Mucosa of descending colon (tissue), 3 donors: Measurements from ENCODE around the gene DCLK1. TPM values are rescaled to one million over a fixed set of nuclear protein-coding genes. Genes with fewer than 3 reads are reported as not detected.

Experiments used
- ATAC-seq: fragments of 200-7000 bp; cut with Tn5 transposase; one replicate; pipeline ENCODE4 v1.9.1; 2020; ENCODE audit warnings: mild to moderate bottlenecking, moderate library complexity
- DNase-seq, 3 donors: peaks; one replicate each; pipeline ENCODE4 v3.0.0-alpha.2; 2020
- H3K36me3 ChIP-seq: fragments of 200-600 bp; one replicate; pipeline ENCODE4 v1.8.0; 2021; ENCODE audit warnings: low read depth, mild to moderate bottlenecking
- H3K4me1 ChIP-seq: fragments of 200-600 bp; one replicate; pipeline ENCODE4 v1.8.0; 2021; ENCODE audit warnings: low read depth, mild to moderate bottlenecking
- H3K4me3 ChIP-seq: fragments of 200-600 bp; one replicate; pipeline ENCODE4 v1.8.0; 2021; ENCODE audit warnings: mild to moderate bottlenecking
- H3K9me3 ChIP-seq: fragments of 200-600 bp; one replicate; pipeline ENCODE4 v1.8.0; 2021; ENCODE audit warnings: mild to moderate bottlenecking
- CTCF ChIP-seq: fragments of 200-600 bp; IDR thresholded peaks from one replicate; pipeline ENCODE4 v1.8.0; 2022; ENCODE audit warnings: antibody characterized with exemption, mild to moderate bottlenecking
- intact Hi-C, 2 donors: fragments of 100-400 bp; cut with DNase I in 1 of 2; cut with micrococcal nuclease in 1 of 2; formaldehyde crosslinking; loops; one replicate each; pipeline versions ENCODE4 v1.11.0 to v1.11.1; 2022; cut with DNase I, micrococcal nuclease
- total RNA-seq, 3 donors: library from RNA; stranded (reverse); fragmentation: NEBNext Ultra II Directional in 2 of 3; extraction: Animal tissue kit (Norgen Biotek cat#: 25700) in 2 of 3; gene quantifications; one replicate each; pipeline versions ENCODE4 v1.2.1 to v1.2.4, GENCODE V29; 2021 to 2023
- donor health status: DM: no; HTN: no; CAD: no; lungs with moderate emphysema.
- donor health status: DM: no; HTN: no; CAD: no.
- donor health status: DM: no; HTN: yes; CAD: no.

DCLK1 gene
- total RNA-seq, 3 donors from 2014 or later, result 2.6 to 17.9 (median 12.7) TPM

DNA sequence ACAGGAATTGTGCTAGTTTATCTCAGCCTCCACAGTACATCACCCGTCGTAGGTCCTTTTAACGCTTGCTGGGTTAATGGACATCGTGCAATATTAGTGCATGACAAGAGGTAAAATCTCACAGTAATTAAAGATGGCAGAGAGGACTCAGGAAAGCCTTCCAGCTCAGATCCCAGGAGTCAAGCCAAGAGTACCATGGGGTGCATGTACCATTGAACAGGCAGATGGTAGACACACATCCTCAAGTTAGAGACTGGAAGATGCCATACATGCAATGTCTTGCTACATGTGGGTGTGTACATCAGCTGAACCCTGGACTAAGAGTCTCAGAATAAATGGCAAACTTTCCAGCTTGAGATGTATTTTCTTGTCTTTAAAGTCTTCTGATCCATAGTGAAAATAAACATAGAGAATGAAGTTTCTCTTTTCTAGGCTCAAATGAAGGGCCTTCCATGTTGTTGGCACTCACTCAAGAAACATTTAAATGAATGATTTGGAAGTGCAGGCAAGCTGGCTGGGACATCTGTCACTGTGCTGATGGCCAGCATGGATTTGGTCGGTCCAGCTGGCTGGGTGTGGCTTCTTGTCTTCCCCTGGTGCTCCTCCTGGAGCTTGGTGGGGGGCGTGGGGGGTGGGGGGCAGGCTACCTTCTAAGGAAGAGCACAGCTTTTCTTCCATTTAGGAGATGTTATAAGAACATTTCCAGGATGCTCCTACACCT lies 363.8 kb downstream of the DCLK1 start:
- intact Hi-C loops, result no loop called here
- no peaks in the 10 kb centered on the region for H3K36me3 ChIP-seq
- DNase-seq, result no peak

GRCh38 chr13:35766663-35767062 lies 364.5 kb downstream of the DCLK1 start:
- no peak for ATAC-seq
- TF ChIP-seq CTCF, result no peak
- intact Hi-C loops, result no loop called here

More for the DNA sequence above, 363.8 kb downstream of the DCLK1 start:
- Histone ChIP-seq H3K4me3 (no peak overlapping the region), H3K4me1 (no peaks in the 10 kb centered on the region), H3K9me3 (no peaks in the 10 kb centered on the region)
- TF ChIP-seq CTCF, result no peak
- ATAC-seq, result no peak

DNA sequence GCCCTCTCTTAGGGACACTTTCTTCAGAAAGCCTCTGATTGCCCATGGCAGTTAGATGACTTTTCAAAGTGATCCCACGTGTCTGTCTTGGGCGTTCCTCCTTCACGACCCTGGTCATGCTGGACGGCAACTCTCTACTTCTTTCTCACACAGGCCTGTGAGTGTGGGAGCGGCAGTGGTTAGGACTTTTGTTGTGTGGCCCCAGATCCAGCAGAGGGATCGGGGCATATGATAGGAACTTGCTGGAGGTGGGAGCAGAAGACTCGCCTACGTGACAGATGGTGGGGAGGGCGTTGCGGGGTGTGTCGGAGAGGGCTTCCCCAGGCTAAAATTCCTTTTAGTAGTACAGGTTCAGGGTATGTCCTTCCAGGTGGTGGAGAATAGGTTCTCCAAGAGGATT lies 365.2 kb downstream of the DCLK1 start:
- Histone ChIP-seq H3K36me3 (no peaks in the 10 kb centered on the region), H3K4me3 (no peak overlapping the region), H3K4me1 (no peaks in the 10 kb centered on the region), H3K9me3 (no peaks in the 10 kb centered on the region)
- no peak for TF ChIP-seq CTCF
- no peak for DNase-seq
- no peak for ATAC-seq
- intact Hi-C loops, result no loop called here

More at GRCh38 chr13:35766663-35767062, 364.5 kb downstream of the DCLK1 start:
- no peaks in the 10 kb centered on the region for H3K36me3 ChIP-seq
- no peaks in the 10 kb centered on the region for H3K4me1 ChIP-seq
- H3K9me3 ChIP-seq, result no peaks in the 10 kb centered on the region
- no peak overlapping the region for H3K4me3 ChIP-seq
- no peak for DNase-seq

DNA sequence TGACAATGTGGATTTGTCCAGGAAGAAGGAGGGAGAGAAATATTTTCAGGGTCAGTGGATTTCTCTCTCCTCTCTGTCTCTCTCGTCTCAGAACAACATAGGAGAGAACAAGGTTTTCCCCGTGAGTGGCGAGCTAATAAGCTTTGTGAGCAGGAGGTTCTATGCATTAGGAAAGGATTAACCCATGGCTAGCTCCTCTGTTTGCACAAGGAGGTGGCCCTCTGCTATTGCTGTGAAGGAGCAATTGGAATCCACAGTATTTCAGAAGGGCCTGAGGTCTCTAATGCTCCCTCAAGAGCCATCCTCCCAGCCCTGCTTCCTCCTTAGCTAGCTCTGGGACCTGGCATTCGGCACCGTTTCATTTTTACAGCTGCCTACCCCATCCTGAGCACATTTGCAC lies 365.8 kb downstream of the DCLK1 start:
- Histone ChIP-seq H3K4me1 (no peaks in the 10 kb centered on the region), H3K9me3 (no peaks in the 10 kb centered on the region), H3K4me3 (no peak overlapping the region), H3K36me3 (no peaks in the 10 kb centered on the region)
- ATAC-seq (no peak), DNase-seq (no peak)
- intact Hi-C loops, result no loop called here
- no peak for TF ChIP-seq CTCF

DNA sequence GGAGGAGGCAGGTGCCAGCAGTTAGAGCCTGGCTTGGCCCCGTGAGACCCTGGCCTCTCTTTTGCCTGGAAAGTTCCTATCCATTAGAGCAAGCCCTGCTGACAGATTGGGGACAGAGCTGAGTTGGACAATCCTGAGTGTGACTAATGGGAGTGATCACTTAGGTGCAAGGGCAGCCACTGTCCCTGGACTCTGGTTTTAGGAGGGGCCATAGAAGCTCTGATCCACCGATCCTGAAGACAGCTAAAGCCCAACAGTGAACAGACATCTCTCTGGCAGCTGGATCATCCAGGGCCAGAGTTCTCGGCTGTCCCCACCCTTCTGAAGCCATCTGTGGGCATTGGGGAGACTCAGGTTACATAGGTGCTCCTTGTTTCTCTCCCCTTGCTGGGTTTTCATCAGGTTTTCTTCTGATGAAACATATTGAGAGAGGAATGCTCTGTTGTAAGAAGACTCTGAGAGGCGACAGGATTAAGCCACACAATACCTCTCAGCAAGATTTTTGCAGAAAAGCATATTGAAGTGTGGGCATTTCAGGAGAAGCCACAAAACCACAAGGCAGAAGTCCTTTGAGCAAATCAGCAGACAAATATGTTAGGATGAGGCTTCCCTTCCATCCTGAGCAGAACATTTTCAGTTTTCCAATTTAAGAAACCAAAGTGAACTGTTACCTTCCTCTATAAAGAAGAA lies 366.7 kb downstream of the DCLK1 start:
- intact Hi-C loops, result no loop called here
- ATAC-seq (no peak), DNase-seq (no peak)
- no peak for TF ChIP-seq CTCF
- H3K9me3 ChIP-seq, result no peaks in the 10 kb centered on the region
- H3K36me3 ChIP-seq, result no peaks in the 10 kb centered on the region
- no peak overlapping the region for H3K4me3 ChIP-seq
- H3K4me1 ChIP-seq, result no peaks in the 10 kb centered on the region
